WTC11 (cell line): ENCODE measurements around the gene VCAN.

Experiments
- ELF4 ChIP-seq: sonication (generic); formaldehyde crosslinking; IDR thresholded peaks from 2 replicates; pipeline ENCODE4 v1.8.1; 2022; ENCODE audit warnings: low read depth, mild to moderate bottlenecking, moderate library complexity, missing genetic modification reagents
- JUN ChIP-seq: sonication (generic); formaldehyde crosslinking; IDR thresholded peaks from 2 replicates; pipeline ENCODE4 v1.8.0; 2023; ENCODE audit warnings: mild to moderate bottlenecking, missing genetic modification reagents
- NFYB ChIP-seq: sonication (generic); formaldehyde crosslinking; conservative IDR thresholded peaks from 2 replicates; pipeline ENCODE4 v1.8.0; 2022; ENCODE audit warnings: low read depth, missing genetic modification reagents
- TCF7 ChIP-seq: sonication (generic); formaldehyde crosslinking; IDR thresholded peaks from 2 replicates; pipeline ENCODE4 v1.8.0; 2022; ENCODE audit warnings: mild to moderate bottlenecking, low read depth, missing genetic modification reagents, moderate library complexity
- TEAD1 ChIP-seq: sonication (generic); formaldehyde crosslinking; IDR thresholded peaks from 2 replicates; pipeline ENCODE4 v1.8.0; 2022; ENCODE audit warnings: mild to moderate bottlenecking, missing genetic modification reagents
- ZNF263 ChIP-seq: sonication (generic); formaldehyde crosslinking; IDR thresholded peaks from 2 replicates; pipeline ENCODE4 v1.8.1; 2022; ENCODE audit warnings: low read depth, mild to moderate bottlenecking, moderate library complexity, missing genetic modification reagents
- ZNF671 ChIP-seq: fragments of 250-450 bp; sonication (Bioruptor Pico); IDR thresholded peaks from 2 replicates; pipeline ENCODE4 v1.8.0; 2021; ENCODE audit warnings: mild to moderate bottlenecking
- TF ChIP-seq, protein P1 (sequence below): sonication (generic); formaldehyde crosslinking; IDR thresholded peaks from 2 replicates; pipeline ENCODE4 v1.8.1; 2023; ENCODE audit warnings: mild to moderate bottlenecking, missing genetic modification reagents
- TF ChIP-seq, protein P2 (sequence below): sonication (generic); formaldehyde crosslinking; IDR thresholded peaks from 2 replicates; pipeline ENCODE4 v1.8.0; 2022; ENCODE audit warnings: mild to moderate bottlenecking, missing genetic modification reagents
- TF ChIP-seq, protein P3 (sequence below): fragments of 200-600 bp; IDR thresholded peaks from 2 replicates; pipeline ENCODE4 v1.8.0; 2022; ENCODE audit warnings: antibody characterized with exemption
- TF ChIP-seq, protein P4 (sequence below): fragments of 250-450 bp; sonication (Bioruptor Pico); IDR thresholded peaks from 2 replicates; pipeline ENCODE4 v1.9.0; 2021; ENCODE audit warnings: mild to moderate bottlenecking
- TF ChIP-seq, protein P5 (sequence below): sonication (generic); formaldehyde crosslinking; IDR thresholded peaks from 2 replicates; pipeline ENCODE4 v1.8.0; 2022; ENCODE audit warnings: mild to moderate bottlenecking, missing genetic modification reagents
- TF ChIP-seq, protein P6 (sequence below): sonication (generic); formaldehyde crosslinking; IDR thresholded peaks from 2 replicates; pipeline ENCODE4 v1.8.0; 2023; ENCODE audit warnings: missing genetic modification reagents
- TF ChIP-seq, protein P7 (sequence below): sonication (generic); formaldehyde crosslinking; IDR thresholded peaks from 2 replicates; pipeline ENCODE4 v1.8.0; 2022; ENCODE audit warnings: missing genetic modification reagents

DNA sequence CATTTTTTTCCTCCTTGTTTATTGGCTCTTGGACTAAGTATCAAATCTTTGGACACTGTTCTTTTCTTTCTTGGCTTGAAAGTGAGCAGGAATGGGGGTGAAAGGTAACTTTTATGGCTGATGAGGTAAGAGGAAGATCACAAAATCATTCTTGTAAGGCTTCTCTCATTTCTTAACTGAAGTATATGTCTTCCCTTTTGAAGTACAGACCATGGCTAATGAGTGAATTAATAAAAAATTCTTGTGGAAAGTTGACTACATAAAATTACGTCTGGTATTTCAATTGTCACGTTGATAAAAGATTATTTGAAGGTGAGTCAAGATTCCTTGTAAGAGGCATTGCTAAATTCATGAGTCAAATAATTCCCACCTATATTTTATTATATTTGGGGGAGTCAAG lies 25.1 kb downstream of the VCAN start:
- TF ChIP-seq NFYB (CRISPR knock-in tag), result no peak
- no peak for TF ChIP-seq ZNF671 (CRISPR knock-in tag)
- TF ChIP-seq, protein P1, sequence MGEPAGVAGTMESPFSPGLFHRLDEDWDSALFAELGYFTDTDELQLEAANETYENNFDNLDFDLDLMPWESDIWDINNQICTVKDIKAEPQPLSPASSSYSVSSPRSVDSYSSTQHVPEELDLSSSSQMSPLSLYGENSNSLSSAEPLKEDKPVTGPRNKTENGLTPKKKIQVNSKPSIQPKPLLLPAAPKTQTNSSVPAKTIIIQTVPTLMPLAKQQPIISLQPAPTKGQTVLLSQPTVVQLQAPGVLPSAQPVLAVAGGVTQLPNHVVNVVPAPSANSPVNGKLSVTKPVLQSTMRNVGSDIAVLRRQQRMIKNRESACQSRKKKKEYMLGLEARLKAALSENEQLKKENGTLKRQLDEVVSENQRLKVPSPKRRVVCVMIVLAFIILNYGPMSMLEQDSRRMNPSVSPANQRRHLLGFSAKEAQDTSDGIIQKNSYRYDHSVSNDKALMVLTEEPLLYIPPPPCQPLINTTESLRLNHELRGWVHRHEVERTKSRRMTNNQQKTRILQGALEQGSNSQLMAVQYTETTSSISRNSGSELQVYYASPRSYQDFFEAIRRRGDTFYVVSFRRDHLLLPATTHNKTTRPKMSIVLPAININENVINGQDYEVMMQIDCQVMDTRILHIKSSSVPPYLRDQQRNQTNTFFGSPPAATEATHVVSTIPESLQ (CRISPR knock-in tag), result no peak
- TF ChIP-seq, protein P2, sequence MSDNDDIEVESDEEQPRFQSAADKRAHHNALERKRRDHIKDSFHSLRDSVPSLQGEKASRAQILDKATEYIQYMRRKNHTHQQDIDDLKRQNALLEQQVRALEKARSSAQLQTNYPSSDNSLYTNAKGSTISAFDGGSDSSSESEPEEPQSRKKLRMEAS (CRISPR knock-in tag), result no peak
- TF ChIP-seq, protein P3, sequence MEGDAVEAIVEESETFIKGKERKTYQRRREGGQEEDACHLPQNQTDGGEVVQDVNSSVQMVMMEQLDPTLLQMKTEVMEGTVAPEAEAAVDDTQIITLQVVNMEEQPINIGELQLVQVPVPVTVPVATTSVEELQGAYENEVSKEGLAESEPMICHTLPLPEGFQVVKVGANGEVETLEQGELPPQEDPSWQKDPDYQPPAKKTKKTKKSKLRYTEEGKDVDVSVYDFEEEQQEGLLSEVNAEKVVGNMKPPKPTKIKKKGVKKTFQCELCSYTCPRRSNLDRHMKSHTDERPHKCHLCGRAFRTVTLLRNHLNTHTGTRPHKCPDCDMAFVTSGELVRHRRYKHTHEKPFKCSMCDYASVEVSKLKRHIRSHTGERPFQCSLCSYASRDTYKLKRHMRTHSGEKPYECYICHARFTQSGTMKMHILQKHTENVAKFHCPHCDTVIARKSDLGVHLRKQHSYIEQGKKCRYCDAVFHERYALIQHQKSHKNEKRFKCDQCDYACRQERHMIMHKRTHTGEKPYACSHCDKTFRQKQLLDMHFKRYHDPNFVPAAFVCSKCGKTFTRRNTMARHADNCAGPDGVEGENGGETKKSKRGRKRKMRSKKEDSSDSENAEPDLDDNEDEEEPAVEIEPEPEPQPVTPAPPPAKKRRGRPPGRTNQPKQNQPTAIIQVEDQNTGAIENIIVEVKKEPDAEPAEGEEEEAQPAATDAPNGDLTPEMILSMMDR, result no peak
- TF ChIP-seq, protein P4, sequence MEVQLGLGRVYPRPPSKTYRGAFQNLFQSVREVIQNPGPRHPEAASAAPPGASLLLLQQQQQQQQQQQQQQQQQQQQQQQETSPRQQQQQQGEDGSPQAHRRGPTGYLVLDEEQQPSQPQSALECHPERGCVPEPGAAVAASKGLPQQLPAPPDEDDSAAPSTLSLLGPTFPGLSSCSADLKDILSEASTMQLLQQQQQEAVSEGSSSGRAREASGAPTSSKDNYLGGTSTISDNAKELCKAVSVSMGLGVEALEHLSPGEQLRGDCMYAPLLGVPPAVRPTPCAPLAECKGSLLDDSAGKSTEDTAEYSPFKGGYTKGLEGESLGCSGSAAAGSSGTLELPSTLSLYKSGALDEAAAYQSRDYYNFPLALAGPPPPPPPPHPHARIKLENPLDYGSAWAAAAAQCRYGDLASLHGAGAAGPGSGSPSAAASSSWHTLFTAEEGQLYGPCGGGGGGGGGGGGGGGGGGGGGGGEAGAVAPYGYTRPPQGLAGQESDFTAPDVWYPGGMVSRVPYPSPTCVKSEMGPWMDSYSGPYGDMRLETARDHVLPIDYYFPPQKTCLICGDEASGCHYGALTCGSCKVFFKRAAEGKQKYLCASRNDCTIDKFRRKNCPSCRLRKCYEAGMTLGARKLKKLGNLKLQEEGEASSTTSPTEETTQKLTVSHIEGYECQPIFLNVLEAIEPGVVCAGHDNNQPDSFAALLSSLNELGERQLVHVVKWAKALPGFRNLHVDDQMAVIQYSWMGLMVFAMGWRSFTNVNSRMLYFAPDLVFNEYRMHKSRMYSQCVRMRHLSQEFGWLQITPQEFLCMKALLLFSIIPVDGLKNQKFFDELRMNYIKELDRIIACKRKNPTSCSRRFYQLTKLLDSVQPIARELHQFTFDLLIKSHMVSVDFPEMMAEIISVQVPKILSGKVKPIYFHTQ, result no peak
- no peak for TF ChIP-seq JUN
- no peak for TF ChIP-seq ZNF263 (CRISPR knock-in tag)
- no peak for TF ChIP-seq ELF4 (CRISPR knock-in tag)
- TF ChIP-seq TEAD1, result no peak
- TF ChIP-seq, protein P5, sequence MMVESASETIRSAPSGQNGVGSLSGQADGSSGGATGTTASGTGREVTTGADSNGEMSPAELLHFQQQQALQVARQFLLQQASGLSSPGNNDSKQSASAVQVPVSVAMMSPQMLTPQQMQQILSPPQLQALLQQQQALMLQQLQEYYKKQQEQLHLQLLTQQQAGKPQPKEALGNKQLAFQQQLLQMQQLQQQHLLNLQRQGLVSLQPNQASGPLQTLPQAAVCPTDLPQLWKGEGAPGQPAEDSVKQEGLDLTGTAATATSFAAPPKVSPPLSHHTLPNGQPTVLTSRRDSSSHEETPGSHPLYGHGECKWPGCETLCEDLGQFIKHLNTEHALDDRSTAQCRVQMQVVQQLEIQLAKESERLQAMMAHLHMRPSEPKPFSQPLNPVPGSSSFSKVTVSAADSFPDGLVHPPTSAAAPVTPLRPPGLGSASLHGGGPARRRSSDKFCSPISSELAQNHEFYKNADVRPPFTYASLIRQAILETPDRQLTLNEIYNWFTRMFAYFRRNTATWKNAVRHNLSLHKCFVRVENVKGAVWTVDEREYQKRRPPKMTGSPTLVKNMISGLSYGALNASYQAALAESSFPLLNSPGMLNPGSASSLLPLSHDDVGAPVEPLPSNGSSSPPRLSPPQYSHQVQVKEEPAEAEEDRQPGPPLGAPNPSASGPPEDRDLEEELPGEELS, result no peak
- TF ChIP-seq, protein P6, sequence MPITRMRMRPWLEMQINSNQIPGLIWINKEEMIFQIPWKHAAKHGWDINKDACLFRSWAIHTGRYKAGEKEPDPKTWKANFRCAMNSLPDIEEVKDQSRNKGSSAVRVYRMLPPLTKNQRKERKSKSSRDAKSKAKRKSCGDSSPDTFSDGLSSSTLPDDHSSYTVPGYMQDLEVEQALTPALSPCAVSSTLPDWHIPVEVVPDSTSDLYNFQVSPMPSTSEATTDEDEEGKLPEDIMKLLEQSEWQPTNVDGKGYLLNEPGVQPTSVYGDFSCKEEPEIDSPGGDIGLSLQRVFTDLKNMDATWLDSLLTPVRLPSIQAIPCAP (CRISPR knock-in tag), result no peak
- TF ChIP-seq TCF7 (CRISPR knock-in tag), result no peak
- TF ChIP-seq, protein P7, sequence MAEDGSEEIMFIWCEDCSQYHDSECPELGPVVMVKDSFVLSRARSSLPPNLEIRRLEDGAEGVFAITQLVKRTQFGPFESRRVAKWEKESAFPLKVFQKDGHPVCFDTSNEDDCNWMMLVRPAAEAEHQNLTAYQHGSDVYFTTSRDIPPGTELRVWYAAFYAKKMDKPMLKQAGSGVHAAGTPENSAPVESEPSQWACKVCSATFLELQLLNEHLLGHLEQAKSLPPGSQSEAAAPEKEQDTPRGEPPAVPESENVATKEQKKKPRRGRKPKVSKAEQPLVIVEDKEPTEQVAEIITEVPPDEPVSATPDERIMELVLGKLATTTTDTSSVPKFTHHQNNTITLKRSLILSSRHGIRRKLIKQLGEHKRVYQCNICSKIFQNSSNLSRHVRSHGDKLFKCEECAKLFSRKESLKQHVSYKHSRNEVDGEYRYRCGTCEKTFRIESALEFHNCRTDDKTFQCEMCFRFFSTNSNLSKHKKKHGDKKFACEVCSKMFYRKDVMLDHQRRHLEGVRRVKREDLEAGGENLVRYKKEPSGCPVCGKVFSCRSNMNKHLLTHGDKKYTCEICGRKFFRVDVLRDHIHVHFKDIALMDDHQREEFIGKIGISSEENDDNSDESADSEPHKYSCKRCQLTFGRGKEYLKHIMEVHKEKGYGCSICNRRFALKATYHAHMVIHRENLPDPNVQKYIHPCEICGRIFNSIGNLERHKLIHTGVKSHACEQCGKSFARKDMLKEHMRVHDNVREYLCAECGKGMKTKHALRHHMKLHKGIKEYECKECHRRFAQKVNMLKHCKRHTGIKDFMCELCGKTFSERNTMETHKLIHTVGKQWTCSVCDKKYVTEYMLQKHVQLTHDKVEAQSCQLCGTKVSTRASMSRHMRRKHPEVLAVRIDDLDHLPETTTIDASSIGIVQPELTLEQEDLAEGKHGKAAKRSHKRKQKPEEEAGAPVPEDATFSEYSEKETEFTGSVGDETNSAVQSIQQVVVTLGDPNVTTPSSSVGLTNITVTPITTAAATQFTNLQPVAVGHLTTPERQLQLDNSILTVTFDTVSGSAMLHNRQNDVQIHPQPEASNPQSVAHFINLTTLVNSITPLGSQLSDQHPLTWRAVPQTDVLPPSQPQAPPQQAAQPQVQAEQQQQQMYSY (CRISPR knock-in tag), result no peak
